Body of pancreas (tissue), 4 donors: ENCODE results near the gene LIMK1. TPM values are rescaled to one million over a fixed set of nuclear protein-coding genes. Genes with fewer than 3 reads are reported as not detected.
A peak's percentile ranks its signal among the peaks of the same experiment; 100 is the strongest.

Experiments used
- ATAC-seq: fragments of 150-250 bp; one replicate; pipeline ENCODE4 v1.9.1; 2016
- DNase-seq, 4 donors: peaks; one replicate each; pipeline ENCODE4 v3.0.0-alpha.2; 2019
- H3K27ac ChIP-seq, 4 donors: fragments of 200-600 bp; sonication (generic); 1 replicate in 3 of 4; 2 replicates in 1 of 4; pipeline versions ENCODE4 v1.5.1 to v1.6.1; 2016 to 2019; ENCODE audit warnings: mild to moderate bottlenecking in 1 of 4, mixed read lengths in 1 of 4, moderate library complexity in 1 of 4
- H3K27me3 ChIP-seq, 2 donors: fragments of 200-600 bp; sonication (generic); one replicate each; pipeline ENCODE4 v1.6.0; 2016; ENCODE audit warnings: mild to moderate bottlenecking in 1 of 2
- H3K36me3 ChIP-seq, 2 donors: fragments of 200-600 bp; sonication (generic); replicated peaks in 1 of 2; 2 replicates each; pipeline ENCODE4 v1.5.1; 2016; ENCODE audit warnings: low read depth in 2 of 2; ENCODE audit not compliant: insufficient read depth in 1 of 2
- H3K4me1 ChIP-seq: fragments of 200-600 bp; sonication (generic); one replicate; pipeline ENCODE4 v1.6.0; 2016
- H3K4me3 ChIP-seq, 2 donors: fragments of 200-600 bp; sonication (generic); 1 replicate in 1 of 2; 2 replicates in 1 of 2; pipeline ENCODE4 v1.5.1; 2016 to 2019
- H3K9me3 ChIP-seq, 3 donors: fragments of 200-600 bp; sonication (generic); 1 replicate in 2 of 3; 2 replicates in 1 of 3; pipeline ENCODE4 v1.5.1; 2016
- POLR2A ChIP-seq, 3 donors: fragments of 450-650 bp; IDR thresholded peaks; one replicate each; pipeline ENCODE4 v1.6.1; 2016; ENCODE audit warnings: antibody characterized with exemption in 3 of 3, mild to moderate bottlenecking in 2 of 3
- WGBS, 2 donors: methylation state at CpG; one replicate each; pipeline ENCODE4 v1.1.5; 2017; 5-methylcytosine and 5-hydroxymethylcytosine counted together
- intact Hi-C: fragments of 100-400 bp; cut with DNase I; formaldehyde crosslinking; loops from one replicate; pipeline ENCODE4 v1.15.1; 2023
- total RNA-seq, 2 donors: library from RNA; depleted of rRNA; stranded (reverse); fragments of >200 nt; gene quantifications; one replicate each; pipeline ENCODE4 v1.1.0, GENCODE V29; 2016
- TF ChIP-seq, protein P1 (sequence below), 7 experiments: fragments of 450-650 bp in 4 of 7; fragments of 200-600 bp in 3 of 7; sonication (generic) in 3 of 7; IDR thresholded peaks; one replicate each; pipeline ENCODE4 v1.5.1; 2016 to 2019; ENCODE audit warnings: antibody characterized with exemption in 7 of 7

Gene LIMK1
- total RNA-seq, 2 donors from 2014 or later: 10.1 to 27.4 TPM

DNA sequence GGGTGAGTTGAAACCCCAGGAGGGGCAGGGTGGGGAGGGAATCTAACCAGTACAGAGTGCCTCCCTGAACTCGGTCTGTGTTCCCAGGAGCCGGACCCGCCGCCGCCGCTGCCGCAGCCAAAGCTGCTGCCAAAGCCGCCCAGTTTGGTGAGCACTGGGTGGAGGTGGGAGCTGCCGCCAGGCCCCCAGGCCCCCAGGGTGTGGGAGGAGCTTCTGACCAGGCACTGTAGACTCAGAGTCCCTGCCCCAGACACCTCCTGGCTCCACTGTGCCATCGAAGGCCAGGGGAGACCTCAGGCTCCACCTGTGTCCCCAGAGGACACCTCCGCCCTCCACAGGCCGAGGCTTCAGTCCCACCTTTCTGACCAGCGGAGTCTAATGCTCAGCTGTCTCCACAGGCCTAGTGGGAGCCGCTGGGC, 20.4 kb upstream of the LIMK1 start:
- intact Hi-C loops: no loop called here
- Histone ChIP-seq H3K9me3 (no peaks in the 10 kb centered on the region), H3K4me1 (peaks cover 47% of the 10 kb centered on the region), H3K4me3 (no peak overlapping the region), H3K27me3 (no peaks in the 10 kb centered on the region), H3K36me3 (no peaks in the 10 kb centered on the region), H3K27ac (peak overlapping the region in 3 of 4 donors; percentile 89 to 97 (median 91))
- DNase-seq (no peak), ATAC-seq (no peak)
- WGBS, 2 donors: 91 to 92% methylated on average over 2 to 13 of the region's 14 CpGs
- TF ChIP-seq, protein P1, sequence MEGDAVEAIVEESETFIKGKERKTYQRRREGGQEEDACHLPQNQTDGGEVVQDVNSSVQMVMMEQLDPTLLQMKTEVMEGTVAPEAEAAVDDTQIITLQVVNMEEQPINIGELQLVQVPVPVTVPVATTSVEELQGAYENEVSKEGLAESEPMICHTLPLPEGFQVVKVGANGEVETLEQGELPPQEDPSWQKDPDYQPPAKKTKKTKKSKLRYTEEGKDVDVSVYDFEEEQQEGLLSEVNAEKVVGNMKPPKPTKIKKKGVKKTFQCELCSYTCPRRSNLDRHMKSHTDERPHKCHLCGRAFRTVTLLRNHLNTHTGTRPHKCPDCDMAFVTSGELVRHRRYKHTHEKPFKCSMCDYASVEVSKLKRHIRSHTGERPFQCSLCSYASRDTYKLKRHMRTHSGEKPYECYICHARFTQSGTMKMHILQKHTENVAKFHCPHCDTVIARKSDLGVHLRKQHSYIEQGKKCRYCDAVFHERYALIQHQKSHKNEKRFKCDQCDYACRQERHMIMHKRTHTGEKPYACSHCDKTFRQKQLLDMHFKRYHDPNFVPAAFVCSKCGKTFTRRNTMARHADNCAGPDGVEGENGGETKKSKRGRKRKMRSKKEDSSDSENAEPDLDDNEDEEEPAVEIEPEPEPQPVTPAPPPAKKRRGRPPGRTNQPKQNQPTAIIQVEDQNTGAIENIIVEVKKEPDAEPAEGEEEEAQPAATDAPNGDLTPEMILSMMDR (IDR thresholded peaks at IDR 0.05): no peak
- TF ChIP-seq POLR2A (IDR thresholded peaks at IDR 0.05): no peak

DNA sequence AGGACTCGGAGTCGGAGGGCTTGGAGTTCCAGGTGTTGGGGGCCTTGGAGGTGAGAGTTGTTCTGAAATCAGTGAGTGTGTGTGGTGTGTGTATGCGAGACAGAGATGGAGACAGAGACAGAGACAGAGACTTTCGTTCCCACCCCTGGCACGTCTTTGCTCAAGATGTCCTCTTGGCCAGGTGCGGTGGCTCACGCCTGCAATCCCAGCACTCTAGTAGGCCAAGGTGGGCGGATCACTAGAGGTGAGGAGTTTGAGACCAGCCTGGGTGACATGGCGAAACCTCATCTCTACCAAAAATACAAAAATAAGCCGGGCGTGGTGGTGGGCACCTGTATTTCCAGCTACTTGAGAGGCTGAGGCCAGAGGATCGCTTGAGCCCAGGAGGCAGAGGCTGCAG, 20.0 kb upstream of the LIMK1 start:
- WGBS, 2 donors: 96 to 97% methylated on average over 12 of the region's 12 CpGs
- no peak for DNase-seq
- H3K36me3 ChIP-seq: no peaks in the 10 kb centered on the region
- no peak overlapping the region for H3K4me3 ChIP-seq
- TF ChIP-seq, protein P1 (IDR thresholded peaks at IDR 0.05): no peak
- TF ChIP-seq POLR2A (IDR thresholded peaks at IDR 0.05): no peak
- peak overlapping the region in 1 of 4 donors; percentile 91 for H3K27ac ChIP-seq
- no peaks in the 10 kb centered on the region for H3K9me3 ChIP-seq
- H3K27me3 ChIP-seq: no peaks in the 10 kb centered on the region
- ATAC-seq: no peak
- H3K4me1 ChIP-seq: peaks cover 43% of the 10 kb centered on the region
- intact Hi-C loops: no loop called here

DNA sequence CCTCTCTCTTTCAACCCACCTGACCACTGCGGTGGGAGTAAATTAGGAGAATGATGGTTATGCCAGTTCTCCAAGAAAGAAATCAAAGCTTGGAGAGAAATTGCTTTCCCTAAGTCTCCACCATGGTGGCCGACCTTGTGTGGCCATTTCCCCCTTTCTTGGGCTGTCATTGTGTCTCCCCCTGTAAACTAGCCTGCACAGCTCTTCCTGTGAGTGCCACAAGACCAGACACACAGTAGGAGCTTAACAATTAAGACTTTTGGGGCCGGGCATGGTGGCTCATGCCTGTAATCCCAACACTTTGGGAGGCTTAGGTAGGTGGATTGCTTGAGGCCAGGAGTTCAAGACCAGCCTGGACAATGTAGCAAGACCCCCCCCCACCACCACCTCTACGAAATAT, 18.9 kb upstream of the LIMK1 start:
- no peaks in the 10 kb centered on the region for H3K9me3 ChIP-seq
- no peaks in the 10 kb centered on the region for H3K36me3 ChIP-seq
- no peaks in the 10 kb centered on the region for H3K27me3 ChIP-seq
- TF ChIP-seq, protein P1 (IDR thresholded peaks at IDR 0.05): no peak
- TF ChIP-seq POLR2A (IDR thresholded peaks at IDR 0.05): no peak
- H3K4me3 ChIP-seq: no peak overlapping the region
- ATAC-seq (no peak), DNase-seq (no peak)
- intact Hi-C loops: no loop called here
- no peak overlapping the region for H3K27ac ChIP-seq
- WGBS, 2 donors: 91 to 92% methylated on average over 4 of the region's 4 CpGs
- H3K4me1 ChIP-seq: peaks cover 33% of the 10 kb centered on the region

DNA sequence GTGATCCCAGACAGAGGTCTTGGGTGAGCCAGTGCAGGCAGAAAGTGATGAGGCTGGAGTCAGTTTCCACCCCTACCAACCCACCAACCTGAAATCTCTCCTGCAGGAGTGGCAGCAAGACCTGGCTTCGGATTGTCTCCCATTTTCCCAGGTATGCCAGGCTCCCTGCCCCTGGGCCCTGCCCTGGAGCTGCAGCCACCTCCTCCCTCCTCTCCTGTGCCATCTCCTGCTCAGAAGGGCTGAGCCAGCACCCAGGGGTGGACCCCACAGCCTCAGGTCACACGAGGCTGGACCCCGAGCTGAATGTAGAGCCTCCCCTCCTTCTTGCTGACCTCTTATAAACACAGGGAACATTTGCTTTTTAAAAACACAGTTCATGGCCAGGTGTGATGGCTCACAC, 17.0 kb upstream of the LIMK1 start:
- WGBS, 2 donors: 72 to 93% methylated on average over 3 of the region's 3 CpGs
- intact Hi-C loops: no loop called here
- Histone ChIP-seq H3K36me3 (no peaks in the 10 kb centered on the region), H3K27me3 (no peaks in the 10 kb centered on the region), H3K9me3 (no peaks in the 10 kb centered on the region), H3K27ac (no peak overlapping the region), H3K4me1 (peaks cover 14% of the 10 kb centered on the region), H3K4me3 (no peak overlapping the region)
- no peak for ATAC-seq
- TF ChIP-seq, protein P1 (IDR thresholded peaks at IDR 0.05): no peak
- no peak for TF ChIP-seq POLR2A (IDR thresholded peaks at IDR 0.05)
- DNase-seq: no peak

DNA sequence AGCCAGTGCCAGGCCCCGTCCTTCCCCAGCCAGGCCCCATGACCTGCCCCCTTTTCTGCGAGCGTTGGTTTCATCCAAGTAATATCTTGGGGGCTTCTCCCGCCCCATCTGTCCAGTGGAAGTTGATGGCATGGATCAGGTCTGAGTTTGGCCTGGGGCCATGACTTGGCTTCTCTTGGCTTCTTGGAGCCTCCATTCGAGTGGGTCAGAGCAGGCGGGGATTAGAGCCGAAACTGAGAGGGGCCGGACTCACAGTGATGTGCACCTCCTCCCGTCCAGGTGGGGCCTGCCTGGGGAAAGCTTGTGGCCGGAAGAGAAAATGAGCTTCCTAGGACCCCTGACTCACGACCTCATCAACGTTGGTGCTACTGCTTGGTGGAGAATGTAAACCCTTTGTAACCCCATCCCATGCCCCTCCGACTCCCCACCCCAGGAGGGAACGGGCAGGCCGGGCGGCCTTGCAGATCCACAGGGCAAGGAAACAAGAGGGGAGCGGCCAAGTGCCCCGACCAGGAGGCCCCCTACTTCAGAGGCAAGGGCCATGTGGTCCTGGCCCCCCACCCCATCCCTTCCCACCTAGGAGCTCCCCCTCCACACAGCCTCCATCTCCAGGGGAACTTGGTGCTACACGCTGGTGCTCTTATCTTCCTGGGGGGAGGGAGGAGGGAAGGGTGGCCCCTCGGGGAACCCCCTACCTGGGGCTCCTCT, 15.1 kb upstream of the LIMK1 start:
- Histone ChIP-seq H3K4me1 (no peaks in the 10 kb centered on the region), H3K27ac (no peak overlapping the region)
- intact Hi-C loops: no loop called here

More for the DNA sequence above, 15.1 kb upstream of the LIMK1 start:
- peak in 1 of 4 donors; percentile 29 for DNase-seq
- H3K9me3 ChIP-seq: no peaks in the 10 kb centered on the region
- 82 to 83% methylated on average over 9 to 17 of the region's 20 CpGs for WGBS, 2 donors
- H3K27me3 ChIP-seq: no peaks in the 10 kb centered on the region
- TF ChIP-seq POLR2A (IDR thresholded peaks at IDR 0.05): no peak
- TF ChIP-seq, protein P1 (IDR thresholded peaks at IDR 0.05): no peak
- H3K4me3 ChIP-seq: no peak overlapping the region
- ATAC-seq: no peak
- H3K36me3 ChIP-seq: no peaks in the 10 kb centered on the region
